HepG2 (cell line): Measurements from ENCODE around the gene TRIM27. TPM values are rescaled to one million over a fixed set of nuclear protein-coding genes. Genes with fewer than 3 reads are reported as not detected.

Source experiments
- ATF7-NPFF ChIP-seq: sonication (generic); formaldehyde crosslinking; IDR thresholded peaks from 2 replicates; pipeline ENCODE4 v1.8.1; 2023; ENCODE audit warnings: mild to moderate bottlenecking, low read depth, missing genetic modification reagents, moderate library complexity
- CENPX ChIP-seq: sonication (generic); formaldehyde crosslinking; IDR thresholded peaks from 2 replicates; pipeline ENCODE4 v1.9.0; 2021; ENCODE audit warnings: mild to moderate bottlenecking, missing genetic modification reagents, moderate library complexity
- HBP1 ChIP-seq: IDR thresholded peaks from 2 replicates; pipeline ENCODE4 v1.6.1; 2016; ENCODE audit warnings: low read depth, control low read depth
- KDM3A ChIP-seq: IDR thresholded peaks from 2 replicates; pipeline ENCODE4 v1.6.1; 2018; ENCODE audit warnings: low read depth, missing compliant biosample characterization
- KLF9 ChIP-seq: IDR thresholded peaks from 2 replicates; pipeline ENCODE4 v1.6.1; 2016; ENCODE audit warnings: low read depth
- MED13 ChIP-seq: sonication (generic); formaldehyde crosslinking; IDR thresholded peaks from 2 replicates; pipeline ENCODE4 v1.5.0; 2020; ENCODE audit warnings: missing genetic modification reagents
- NKX3-1 ChIP-seq: sonication (generic); formaldehyde crosslinking; IDR thresholded peaks from 2 replicates; pipeline ENCODE4 v1.5.0; 2020; ENCODE audit warnings: missing genetic modification reagents
- TEAD3 ChIP-seq: optimal IDR thresholded peaks from 2 replicates; pipeline ENCODE3; 2016; ENCODE audit warnings: borderline replicate concordance
- THYN1 ChIP-seq: sonication (generic); formaldehyde crosslinking; IDR thresholded peaks from 2 replicates; pipeline ENCODE4 v1.8.1; 2023; ENCODE audit warnings: low read depth, mild to moderate bottlenecking, moderate library complexity, missing genetic modification reagents, borderline replicate concordance
- ZNF142 ChIP-seq: sonication (generic); formaldehyde crosslinking; IDR thresholded peaks from 2 replicates; pipeline ENCODE4 v1.4.0; 2020; ENCODE audit warnings: missing genetic modification reagents
- ZNF468 ChIP-seq: sonication (generic); formaldehyde crosslinking; IDR thresholded peaks from 2 replicates; pipeline ENCODE4 v1.8.0; 2022; ENCODE audit warnings: mild to moderate bottlenecking, moderate library complexity, missing genetic modification reagents
- ZNF616 ChIP-seq: sonication (generic); formaldehyde crosslinking; IDR thresholded peaks from 2 replicates; pipeline ENCODE4 v1.5.0; 2020; ENCODE audit warnings: low read depth, mild to moderate bottlenecking, missing genetic modification reagents
- ZNF788 ChIP-seq: sonication (generic); formaldehyde crosslinking; IDR thresholded peaks from 2 replicates; pipeline ENCODE4 v1.5.0; 2020; ENCODE audit warnings: mild to moderate bottlenecking, missing genetic modification reagents, borderline replicate concordance
- polyA plus RNA-seq, 8 experiments: library from polyadenylated mRNA; depleted of rRNA in 3 of 8; stranded (reverse) in 7 of 8; unstranded in 1 of 8; fragments of >200 nt; fragmentation: Illumina TruSeq in 4 of 8; extraction: Trizol in 4 of 8; gene quantifications; 2 replicates each; pipeline versions ENCODE4 v1.2.1 to v1.2.3, GENCODE V29; 2011 to 2016; ENCODE audit warnings: low read depth in 4 of 8, missing spikeins in 1 of 8, mixed read lengths in 1 of 8; ENCODE audit not compliant: insufficient read depth in 1 of 8
- total RNA-seq, 5 experiments: library from RNA; depleted of rRNA; stranded (reverse); fragments of >200 nt; fragmentation: Illumina TruSeq; extraction: Trizol; gene quantifications; 2 replicates each; pipeline ENCODE4 v1.2.3, GENCODE V29; 2016; ENCODE audit warnings: low read depth in 1 of 5
- TF ChIP-seq, protein P1 (sequence below): IDR thresholded peaks from 2 replicates; pipeline ENCODE4 v1.6.1; 2016; ENCODE audit warnings: low read depth
- TF ChIP-seq, protein P2 (sequence below): fragments of 450-650 bp; IDR thresholded peaks from 2 replicates; pipeline ENCODE4 v1.6.1; 2017

TRIM27 gene
- total and polyA plus RNA-seq, 2 of the 13 experiments (the other 11 are each of a cell fraction or from before 2014, with no cell fraction given) = 88.6 to 112 TPM

GRCh38 chr6:28863604-28864325, 60.0 kb downstream of the TRIM27 start (continued):
- TF ChIP-seq KDM3A (CRISPR knock-in tag) (peak; percentile 47; the same call in 1 of the 2 replicates), ZNF788 (peak; percentile 38; the same call in 1 of the 2 replicates), MED13 (CRISPR knock-in tag) (peak; percentile 71), HBP1 (CRISPR knock-in tag) (no peak), CENPX (CRISPR knock-in tag) (no peak), NKX3-1 (peak; percentile 91), ZNF468 (no peak), ATF7-NPFF (CRISPR knock-in tag) (peak; percentile 69; the same call in 1 of the 2 replicates), KLF9 (CRISPR knock-in tag) (peak; percentile 30; the same call in 1 of the 2 replicates), TEAD3 (CRISPR knock-in tag) (peak; percentile 59), ZNF616 (peak; percentile 93), ZNF142 (CRISPR knock-in tag) (0 out of 2 replicates have a peak, but pooled peaks have one; percentile 70), THYN1 (no peak)
- TF ChIP-seq, protein P1, sequence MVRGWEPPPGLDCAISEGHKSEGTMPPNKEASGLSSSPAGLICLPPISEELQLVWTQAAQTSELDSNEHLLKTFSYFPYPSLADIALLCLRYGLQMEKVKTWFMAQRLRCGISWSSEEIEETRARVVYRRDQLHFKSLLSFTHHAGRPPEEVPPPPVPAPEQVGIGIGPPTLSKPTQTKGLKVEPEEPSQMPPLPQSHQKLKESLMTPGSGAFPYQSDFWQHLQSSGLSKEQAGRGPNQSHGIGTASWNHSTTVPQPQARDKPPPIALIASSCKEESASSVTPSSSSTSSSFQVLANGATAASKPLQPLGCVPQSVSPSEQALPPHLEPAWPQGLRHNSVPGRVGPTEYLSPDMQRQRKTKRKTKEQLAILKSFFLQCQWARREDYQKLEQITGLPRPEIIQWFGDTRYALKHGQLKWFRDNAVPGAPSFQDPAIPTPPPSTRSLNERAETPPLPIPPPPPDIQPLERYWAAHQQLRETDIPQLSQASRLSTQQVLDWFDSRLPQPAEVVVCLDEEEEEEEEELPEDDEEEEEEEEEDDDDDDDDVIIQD = no peak
- TF ChIP-seq, protein P2, sequence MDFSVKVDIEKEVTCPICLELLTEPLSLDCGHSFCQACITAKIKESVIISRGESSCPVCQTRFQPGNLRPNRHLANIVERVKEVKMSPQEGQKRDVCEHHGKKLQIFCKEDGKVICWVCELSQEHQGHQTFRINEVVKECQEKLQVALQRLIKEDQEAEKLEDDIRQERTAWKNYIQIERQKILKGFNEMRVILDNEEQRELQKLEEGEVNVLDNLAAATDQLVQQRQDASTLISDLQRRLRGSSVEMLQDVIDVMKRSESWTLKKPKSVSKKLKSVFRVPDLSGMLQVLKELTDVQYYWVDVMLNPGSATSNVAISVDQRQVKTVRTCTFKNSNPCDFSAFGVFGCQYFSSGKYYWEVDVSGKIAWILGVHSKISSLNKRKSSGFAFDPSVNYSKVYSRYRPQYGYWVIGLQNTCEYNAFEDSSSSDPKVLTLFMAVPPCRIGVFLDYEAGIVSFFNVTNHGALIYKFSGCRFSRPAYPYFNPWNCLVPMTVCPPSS = no peak
